Esophagus muscularis mucosa (tissue), 4 donors: ENCODE results near the gene PRDM2. TPM values are rescaled to one million over a fixed set of nuclear protein-coding genes. Genes with fewer than 3 reads are reported as not detected.

Experiments used
- DNase-seq: peaks from one replicate; pipeline ENCODE4 v3.0.0-alpha.2; 2017; ENCODE audit errors: extremely low spot score
- H3K27ac ChIP-seq, 4 donors: fragments of 200-600 bp; sonication (generic); replicated peaks in 1 of 4; 1 replicate in 3 of 4; 2 replicates in 1 of 4; pipeline ENCODE4 v1.5.1; 2016 to 2019; ENCODE audit warnings: mild to moderate bottlenecking in 1 of 4
- H3K27me3 ChIP-seq, 4 donors: fragments of 200-600 bp; sonication (generic); one replicate each; pipeline versions ENCODE4 v1.5.1 to v1.6.0; 2016 to 2019
- H3K36me3 ChIP-seq, 4 donors: fragments of 200-600 bp; sonication (generic); one replicate each; pipeline ENCODE4 v1.5.1; 2016 to 2019
- H3K4me1 ChIP-seq, 4 donors: fragments of 200-600 bp; sonication (generic); one replicate each; pipeline ENCODE4 v1.5.1; 2016 to 2019
- H3K4me3 ChIP-seq, 4 donors: fragments of 200-600 bp; sonication (generic); 1 replicate in 2 of 4; 2 replicates in 2 of 4; pipeline ENCODE4 v1.5.1; 2016 to 2019; ENCODE audit warnings: mild to moderate bottlenecking in 4 of 4, moderate library complexity in 1 of 4
- H3K9me3 ChIP-seq, 4 donors: fragments of 200-600 bp; sonication (generic); 1 replicate in 3 of 4; 2 replicates in 1 of 4; pipeline ENCODE4 v1.5.1; 2016 to 2019
- CTCF ChIP-seq, 3 experiments: fragments of 200-600 bp in 2 of 3; fragments of 450-650 bp in 1 of 3; sonication (generic) in 2 of 3; IDR thresholded peaks; one replicate each; pipeline ENCODE4 v1.5.1; 2017 to 2019; ENCODE audit warnings: antibody characterized with exemption in 3 of 3, mild to moderate bottlenecking in 2 of 3, moderate library complexity in 1 of 3
- EP300 ChIP-seq: sonication (generic); formaldehyde crosslinking; IDR thresholded peaks from one replicate; pipeline ENCODE4 v1.6.1; 2017; ENCODE audit warnings: antibody characterized with exemption
- POLR2A ChIP-seq: fragments of 450-650 bp; IDR thresholded peaks from one replicate; pipeline ENCODE4 v1.6.1; 2017; ENCODE audit warnings: antibody characterized with exemption, moderate library complexity, mild to moderate bottlenecking, low read depth
- POLR2AphosphoS5 ChIP-seq, 2 donors: sonication (generic); formaldehyde crosslinking; IDR thresholded peaks; one replicate each; pipeline ENCODE4 v1.6.1; 2017; ENCODE audit warnings: antibody characterized with exemption in 2 of 2
- WGBS: methylation state at CpG from one replicate; pipeline ENCODE4 v1.1.5; 2018; 5-methylcytosine and 5-hydroxymethylcytosine counted together
- intact Hi-C: fragments of 100-400 bp; cut with DNase I; formaldehyde crosslinking; loops from one replicate; pipeline ENCODE4 v1.15.1; 2023
- total RNA-seq, 4 donors: library from RNA; depleted of rRNA; stranded (reverse); fragments of >200 nt; gene quantifications; one replicate each; pipeline versions ENCODE4 v1.1.0 to v1.2.1, GENCODE V29; 2016

The PRDM2 gene
- total RNA-seq, 4 donors from 2014 or later, result 32.5 to 54.6 (median 44.2) TPM

GRCh38 chr1:13823936-13824335 lies 123.9 kb downstream of the PRDM2 start:
- no peak for TF ChIP-seq POLR2AphosphoS5 (IDR thresholded peaks at IDR 0.05)
- no peak for TF ChIP-seq EP300
- TF ChIP-seq POLR2A, result no peak
- TF ChIP-seq CTCF (IDR thresholded peaks at IDR 0.05), result no peak
- DNase-seq, result peak; percentile 62
- no peak overlapping the region for H3K27ac ChIP-seq
- H3K36me3 ChIP-seq, result peaks cover 28 to 54% (median 32%) of the 10 kb centered on the region in 4 donors
- peaks cover 0 to 2% (median 0%) of the 10 kb centered on the region in 4 donors for H3K27me3 ChIP-seq
- no peaks in the 10 kb centered on the region for H3K9me3 ChIP-seq
- H3K4me3 ChIP-seq, result no peak overlapping the region
- WGBS, result 82% methylated on average over 11 of the region's 11 CpGs
- intact Hi-C loops, result no loop called here
- peaks cover 0 to 1% (median 0%) of the 10 kb centered on the region in 4 donors for H3K4me1 ChIP-seq

- DNase-seq, result peak; percentile 21
- H3K9me3 ChIP-seq, result no peaks in the 10 kb centered on the region
- TF ChIP-seq POLR2AphosphoS5 (IDR thresholded peaks at IDR 0.05) (no peak), CTCF (IDR thresholded peaks at IDR 0.05) (no peak), POLR2A (no peak), EP300 (no peak)
- intact Hi-C loops, result no loop called here
- WGBS, result 89% methylated on average over 9 of the region's 9 CpGs
- peaks cover 0 to 6% (median 0%) of the 10 kb centered on the region in 4 donors for H3K4me1 ChIP-seq
- H3K27ac ChIP-seq, result no peak overlapping the region
- peaks cover 0 to 7% (median 0%) of the 10 kb centered on the region in 4 donors for H3K27me3 ChIP-seq
- H3K4me3 ChIP-seq, result no peak overlapping the region
- peaks cover 27 to 49% (median 29%) of the 10 kb centered on the region in 4 donors for H3K36me3 ChIP-seq
Observed at GRCh38 chr1:13824626-13825025, 124.6 kb downstream of the PRDM2 start.

GRCh38 chr1:13825033-13825432 lies 125.0 kb downstream of the PRDM2 start:
- TF ChIP-seq EP300 (no peak), CTCF (IDR thresholded peaks at IDR 0.05) (peak in 1 of 3 experiments; percentile 9)
- peak; percentile 89 for DNase-seq
- no peaks in the 10 kb centered on the region for H3K9me3 ChIP-seq
- WGBS, result 79% methylated on average over 4 of the region's 4 CpGs
- H3K27me3 ChIP-seq, result peaks cover 0 to 12% (median 0%) of the 10 kb centered on the region in 4 donors
- H3K27ac ChIP-seq, result no peak overlapping the region
- intact Hi-C loops, result no loop called here
- no peak overlapping the region for H3K4me3 ChIP-seq
- H3K4me1 ChIP-seq, result peaks cover 0 to 6% (median 0%) of the 10 kb centered on the region in 4 donors
- peaks cover 23 to 45% (median 26%) of the 10 kb centered on the region in 4 donors for H3K36me3 ChIP-seq

- H3K27me3 ChIP-seq, result peaks cover 0 to 16% (median 2%) of the 10 kb centered on the region in 4 donors
- intact Hi-C loops, result no loop called here
Observed at GRCh38 chr1:13826009-13826408, 126.0 kb downstream of the PRDM2 start.

More at GRCh38 chr1:13826009-13826408, 126.0 kb downstream of the PRDM2 start:
- H3K4me3 ChIP-seq, result no peak overlapping the region
- H3K9me3 ChIP-seq, result no peaks in the 10 kb centered on the region
- no peak overlapping the region for H3K27ac ChIP-seq
- H3K4me1 ChIP-seq, result peaks cover 0 to 13% (median 5%) of the 10 kb centered on the region in 4 donors
- 84% methylated on average over 2 of the region's 2 CpGs for WGBS
- TF ChIP-seq EP300, result no peak
- TF ChIP-seq CTCF (IDR thresholded peaks at IDR 0.05), result no peak
- TF ChIP-seq POLR2AphosphoS5 (IDR thresholded peaks at IDR 0.05), result no peak
- TF ChIP-seq POLR2A, result no peak
- H3K36me3 ChIP-seq, result peaks cover 17 to 37% (median 19%) of the 10 kb centered on the region in 4 donors
- DNase-seq, result peak; percentile 7
